ENCODE measurements around the gene SUSD1. TPM values are rescaled to one million over a fixed set of nuclear protein-coding genes. Genes with fewer than 3 reads are reported as not detected.
"Not testable (repeated sequence)": the region's sequence is repeated elsewhere in the genome, so short reads cannot be mapped to it uniquely, and the experiment has no call there.

Gene SUSD1
- total RNA-seq, 1 experiment from 2014 or later, result 7.9 TPM

- no peak for ATAC-seq
- Histone ChIP-seq H3K27me3 (ENCODE audit: insufficient read depth, low read length) (no peaks in the 10 kb centered on the region), H3K4me3 (replicated peaks in 1 of 2; ENCODE audit: low read depth in 1 of 2, low read length in 2 of 2) (no peak overlapping the region), H2AFZ (ENCODE audit: low read depth, low read length, poor library complexity, severe bottlenecking) (no peak overlapping the region), H4K20me1 (ENCODE audit: insufficient read depth) (no peaks in the 10 kb centered on the region), H3K9ac (ENCODE audit: low read length) (no peak overlapping the region), H3K4me1 (ENCODE audit: control insufficient read depth in 1 of 2, insufficient read depth in 2 of 2, low read length in 2 of 2) (no peaks in the 10 kb centered on the region), H3K9me3 (ENCODE audit: control insufficient read depth in 1 of 2, insufficient read depth in 1 of 2, low read depth in 1 of 2, low read length in 2 of 2) (no peaks in the 10 kb centered on the region), H3K9me2 (ENCODE audit: insufficient read depth) (no peaks in the 10 kb centered on the region), H3K79me2 (ENCODE audit: insufficient read depth, low read length) (no peaks in the 10 kb centered on the region), H3K4me2 (ENCODE audit: low read length) (no peak overlapping the region), H3K36me3 (ENCODE audit: control insufficient read depth in 1 of 2, insufficient read depth in 2 of 2, low read length in 2 of 2) (no peaks in the 10 kb centered on the region), H3K27ac (ENCODE audit: low read depth, low read length) (no peak overlapping the region)
- intact Hi-C loops (cut with micrococcal nuclease), result no loop called here
- no TSS peak for BruUV-seq (replicated peaks)
- no peak for DNase-seq (ENCODE audit: low read depth, low spot score)
- TF ChIP-seq RAD21 (IDR thresholded peaks at IDR 0.05; ENCODE audit: low read depth), result no peak
- TF ChIP-seq CEBPB (IDR thresholded peaks at IDR 0.05; ENCODE audit: low read depth), result no peak
- no peak for TF ChIP-seq ZNF274 (IDR thresholded peaks at IDR 0.05; ENCODE audit: low read depth, low read length)
- no peak for TF ChIP-seq SIN3A (IDR thresholded peaks at IDR 0.05; ENCODE audit: low read depth)
- no peak for TF ChIP-seq FOSL1 (IDR thresholded peaks at IDR 0.05; ENCODE audit: low read depth)
- ChIA-PET POLR2A (no interaction called here), CTCF (no interaction called here), RAD21 (ENCODE audit: low non-redundant PET in 1 of 2, low total read pairs in 2 of 2, uncharacterized antibody in 2 of 2, unreplicated experiment in 2 of 2) (no interaction called here)
Measured at GRCh38 chr9:112193572-112194288, 18.6 kb upstream of the SUSD1 start.

- H3K4me1 ChIP-seq (ENCODE audit: control insufficient read depth in 1 of 2, insufficient read depth in 2 of 2, low read length in 2 of 2); CTCF ChIA-PET; H3K9me3 ChIP-seq (ENCODE audit: control insufficient read depth in 1 of 2, insufficient read depth in 1 of 2, low read depth in 1 of 2, low read length in 2 of 2); H3K27ac ChIP-seq (ENCODE audit: low read depth, low read length); H3K9ac ChIP-seq (ENCODE audit: low read length); H2AFZ ChIP-seq (ENCODE audit: low read depth, low read length, poor library complexity, severe bottlenecking); H4K20me1 ChIP-seq (ENCODE audit: insufficient read depth); POLR2A ChIA-PET; BruUV-seq (replicated peaks); H3K4me2 ChIP-seq (ENCODE audit: low read length); H3K9me2 ChIP-seq (ENCODE audit: insufficient read depth); intact Hi-C loops (cut with micrococcal nuclease); H3K4me3 ChIP-seq (replicated peaks in 1 of 2; ENCODE audit: low read depth in 1 of 2, low read length in 2 of 2); DNase-seq (ENCODE audit: low read depth, low spot score); RAD21 ChIA-PET (ENCODE audit: low non-redundant PET in 1 of 2, low total read pairs in 2 of 2, uncharacterized antibody in 2 of 2, unreplicated experiment in 2 of 2); H3K79me2 ChIP-seq (ENCODE audit: insufficient read depth, low read length); H3K36me3 ChIP-seq (ENCODE audit: control insufficient read depth in 1 of 2, insufficient read depth in 2 of 2, low read length in 2 of 2); H3K27me3 ChIP-seq (ENCODE audit: insufficient read depth, low read length); ATAC-seq: not testable (repeated sequence)
Measured at GRCh38 chr9:112190320-112190719, 15.2 kb upstream of the SUSD1 start.

Measured in HCT116 (cell line).